ENCODE data around the gene MYO1A.
"Not testable (repeated sequence)": the region's sequence is repeated elsewhere in the genome, so short reads cannot be mapped to it uniquely, and the experiment has no call there.

MYO1A gene

GRCh38 chr12:57080855-57081254 lies 30.9 kb upstream of the MYO1A start:
- H3K27ac ChIP-seq, result no peak overlapping the region
- no peak overlapping the region for H3K4me3 ChIP-seq
- intact Hi-C loops (cut with DNase I; ENCODE audit: low total_unique reads), result no loop called here
- H3K36me3 ChIP-seq, result peaks cover 0 to 8% (median 0%) of the 10 kb centered on the region in 3 donors
- H3K4me1 ChIP-seq, result peaks cover 0 to 25% (median 13%) of the 10 kb centered on the region in 4 donors
- no peak for DNase-seq
- H3K27me3 ChIP-seq, result no peaks in the 10 kb centered on the region
- no peaks in the 10 kb centered on the region for H3K9me3 ChIP-seq
- no peak for TF ChIP-seq CTCF (IDR thresholded peaks at IDR 0.05)

GRCh38 chr12:57079821-57080220 lies 29.9 kb upstream of the MYO1A start:
- no peak for DNase-seq
- Histone ChIP-seq H3K9me3 (no peaks in the 10 kb centered on the region), H3K4me1 (peaks cover 0 to 20% (median 8%) of the 10 kb centered on the region in 4 donors), H3K27me3 (no peaks in the 10 kb centered on the region), H3K4me3 (no peak overlapping the region), H3K27ac (peak overlapping the region; percentile 73 to 81), H3K36me3 (peaks cover 0 to 12% (median 0%) of the 10 kb centered on the region in 3 donors)
- intact Hi-C loops (cut with DNase I; ENCODE audit: low total_unique reads), result no loop called here
- TF ChIP-seq CTCF (IDR thresholded peaks at IDR 0.05), result no peak

GRCh38 chr12:57078519-57079404 lies 28.8 kb upstream of the MYO1A start, which contains the start of gene NEMP1:
NEMP1 (minus strand) TSS chr12:57078791; CDS start chr12:57078745, 46 bp downstream.
- peak in 1 of 2 experiments; percentile 8 for TF ChIP-seq CTCF (IDR thresholded peaks at IDR 0.05)
- H3K4me1 ChIP-seq, result peaks cover 0 to 20% (median 8%) of the 10 kb centered on the region in 4 donors
- intact Hi-C loops (cut with DNase I; ENCODE audit: low total_unique reads), result no loop called here
- H3K4me3 ChIP-seq, result peak within 1 kb of the TSS; percentile 73 to 77
- H3K27me3 ChIP-seq, result no peaks in the 10 kb centered on the region
- peak; percentile 99 for DNase-seq
- H3K36me3 ChIP-seq, result peaks cover 0 to 12% (median 0%) of the 10 kb centered on the region in 3 donors
- no peaks in the 10 kb centered on the region for H3K9me3 ChIP-seq
- H3K27ac ChIP-seq, result peak within 1 kb of the TSS; percentile 73 to 81

GRCh38 chr12:57073566-57074450 lies 23.9 kb upstream of the MYO1A start:
- Histone ChIP-seq H3K27ac (peak overlapping the region; percentile 70 to 74), H3K36me3 (peaks cover 5 to 32% (median 11%) of the 10 kb centered on the region in 3 donors), H3K4me1 (peaks cover 0 to 38% (median 12%) of the 10 kb centered on the region in 4 donors), H3K4me3 (peak overlapping the region; percentile 33 to 42)
- not testable (repeated sequence) for H3K9me3 ChIP-seq, H3K27me3 ChIP-seq, DNase-seq
- intact Hi-C loops (cut with DNase I; ENCODE audit: low total_unique reads), result loop anchor here (5.0 kb wide), 1 partner anchor 108 kb away; no protein-coding TSS in a partner anchor

- H3K36me3 ChIP-seq, result peaks cover 5 to 42% (median 16%) of the 10 kb centered on the region in 3 donors
- H3K27ac ChIP-seq, result peak overlapping the region; percentile 70 to 74
- peak in 1 of 2 experiments; percentile 5 for TF ChIP-seq CTCF (IDR thresholded peaks at IDR 0.05)
- DNase-seq, result no peak
- no peaks in the 10 kb centered on the region for H3K9me3 ChIP-seq
- intact Hi-C loops (cut with DNase I; ENCODE audit: low total_unique reads), result loop anchor here (5.0 kb wide), 1 partner anchor 110 kb away; no protein-coding TSS in a partner anchor
- H3K4me1 ChIP-seq, result peaks cover 0 to 31% (median 9%) of the 10 kb centered on the region in 4 donors
- H3K4me3 ChIP-seq, result peak overlapping the region; percentile 33 to 42
- no peaks in the 10 kb centered on the region for H3K27me3 ChIP-seq
Measured at GRCh38 chr12:57072661-57073060, 22.7 kb upstream of the MYO1A start.

Measured in tibial artery (tissue), 4 donors.